Calu3 (cell line): ENCODE data around the gene RAB3IL1. TPM values are rescaled to one million over a fixed set of nuclear protein-coding genes. Genes with fewer than 3 reads are reported as not detected.
"Not testable (repeated sequence)": the region's sequence is repeated elsewhere in the genome, so short reads cannot be mapped to it uniquely, and the experiment has no call there.

ENCODE experiments used
- BruUV-seq: library from RNA; stranded (reverse); fragments of 400-500 nt; replicated peaks from 2 replicates; lab custom pipeline; 2021; lab: Mats Ljungman, UMichigan
- CTCF ChIA-PET: fragments of 300-600 bp; sonication (Branson Sonifier 250); formaldehyde crosslinking; loops from one replicate; lab custom pipeline; 2022; ENCODE audit warnings: antibody characterized with exemption; lab: Charles Lee
- DNase-seq: peaks from one replicate; pipeline ENCODE4 v3.0.0; 2022
- H3K27ac Mint-ChIP-seq: one replicate; pipeline ENCODE4 v1.8.0; 2022; ENCODE audit warnings: mixed read lengths; ENCODE audit not compliant: unreplicated experiment
- H3K27me3 Mint-ChIP-seq: one replicate; pipeline ENCODE4 v1.8.0; 2022; ENCODE audit warnings: mixed read lengths; ENCODE audit not compliant: unreplicated experiment
- H3K36me3 Mint-ChIP-seq: one replicate; pipeline ENCODE4 v1.8.0; 2022; ENCODE audit warnings: mild to moderate bottlenecking, moderate library complexity, mixed read lengths; ENCODE audit not compliant: insufficient read depth, unreplicated experiment
- H3K4me1 Mint-ChIP-seq: one replicate; pipeline ENCODE4 v1.8.0; 2022; ENCODE audit warnings: mild to moderate bottlenecking, low read depth, mixed read lengths; ENCODE audit not compliant: unreplicated experiment
- H3K4me3 Mint-ChIP-seq: one replicate; pipeline ENCODE4 v1.8.0; 2022; ENCODE audit warnings: mild to moderate bottlenecking, low read depth, moderate library complexity, mixed read lengths; ENCODE audit not compliant: unreplicated experiment
- H3K9me3 Mint-ChIP-seq: one replicate; pipeline ENCODE4 v1.8.0; 2022; ENCODE audit warnings: low read depth, mixed read lengths; ENCODE audit not compliant: unreplicated experiment
- CTCF ChIP-seq: fragments of 200-600 bp; IDR thresholded peaks from one replicate; pipeline ENCODE4 v1.8.0; 2022; ENCODE audit warnings: antibody characterized with exemption; ENCODE audit not compliant: unreplicated experiment
- intact Hi-C: fragments of 100-400 bp; cut with micrococcal nuclease; formaldehyde crosslinking; loops from one replicate; pipeline ENCODE4 v1.10.0; 2022; ENCODE audit not compliant: unreplicated experiment
- total RNA-seq: library from RNA; stranded (reverse); gene quantifications from 2 replicates; pipeline ENCODE4 v1.2.3, GENCODE V29; 2022

Gene RAB3IL1
- total RNA-seq, 1 experiment from 2014 or later, result 0.76 TPM

- Mint-ChIP-seq H3K4me3 (no peak overlapping the region), H3K36me3 (peaks cover 5% of the 10 kb centered on the region), H3K27me3 (no peaks in the 10 kb centered on the region), H3K4me1 (no peaks in the 10 kb centered on the region), H3K9me3 (no peaks in the 10 kb centered on the region), H3K27ac (no peak overlapping the region)
- CTCF ChIA-PET, result interaction anchor here (1.0 to 1.1 kb wide), 2 partner anchors 14 to 197 kb away, joined by 3 to 4 read pairs; no protein-coding TSS in a partner anchor
- intact Hi-C loops, result no loop called here
- no peak for TF ChIP-seq CTCF
- no peak for DNase-seq
- no TSS peak for BruUV-seq
These were observed 32.1 kb downstream of the RAB3IL1 start for GRCh38 chr11:61885166-61885778.

- no peak overlapping the region for H3K4me3 Mint-ChIP-seq
- no peaks in the 10 kb centered on the region for H3K27me3 Mint-ChIP-seq
- no TSS peak for BruUV-seq
- CTCF ChIA-PET, result interaction anchor here (1.1 kb wide), 1 partner anchor 15 kb away, joined by 4 read pairs; no protein-coding TSS in a partner anchor
- no peak overlapping the region for H3K27ac Mint-ChIP-seq
- H3K4me1 Mint-ChIP-seq, result no peaks in the 10 kb centered on the region
- no peaks in the 10 kb centered on the region for H3K9me3 Mint-ChIP-seq
- no peaks in the 10 kb centered on the region for H3K36me3 Mint-ChIP-seq
- TF ChIP-seq CTCF, result no peak
- DNase-seq, result no peak
- intact Hi-C loops, result no loop called here
These were observed 33.4 kb downstream of the RAB3IL1 start for GRCh38 chr11:61883947-61884346.

- Mint-ChIP-seq H3K4me1 (no peaks in the 10 kb centered on the region), H3K36me3 (no peaks in the 10 kb centered on the region), H3K4me3 (no peak overlapping the region), H3K9me3 (no peaks in the 10 kb centered on the region), H3K27ac (no peak overlapping the region), H3K27me3 (no peaks in the 10 kb centered on the region)
- TF ChIP-seq CTCF, result no peak
- intact Hi-C loops, result no loop called here
- no peak for DNase-seq
- CTCF ChIA-PET, result no interaction called here
- BruUV-seq, result no TSS peak
These were observed 34.0 kb downstream of the RAB3IL1 start for GRCh38 chr11:61883327-61883726.

GRCh38 chr11:61882879-61883278, 34.5 kb downstream of the RAB3IL1 start:
- no peaks in the 10 kb centered on the region for H3K9me3 Mint-ChIP-seq
- TF ChIP-seq CTCF, result no peak
- CTCF ChIA-PET, result no interaction called here
- H3K27me3 Mint-ChIP-seq, result no peaks in the 10 kb centered on the region
- intact Hi-C loops, result no loop called here
- H3K4me1 Mint-ChIP-seq, result no peaks in the 10 kb centered on the region
- DNase-seq, result no peak
- H3K36me3 Mint-ChIP-seq, result no peaks in the 10 kb centered on the region
- BruUV-seq, result no TSS peak
- H3K4me3 Mint-ChIP-seq, result no peak overlapping the region
- no peak overlapping the region for H3K27ac Mint-ChIP-seq

- H3K36me3 Mint-ChIP-seq, H3K27me3 Mint-ChIP-seq, intact Hi-C loops, H3K4me1 Mint-ChIP-seq, H3K4me3 Mint-ChIP-seq, DNase-seq, H3K27ac Mint-ChIP-seq, H3K9me3 Mint-ChIP-seq, BruUV-seq: not testable (repeated sequence)
- CTCF ChIA-PET, result interaction anchor here (1.1 kb wide), 1 partner anchor 226 kb away, joined by 6 read pairs; no protein-coding TSS in a partner anchor
These were observed 35.1 kb downstream of the RAB3IL1 start for GRCh38 chr11:61882267-61882666.
